Activated CD8-positive, alpha-beta memory T cell treated with anti-CD3 and anti-CD28 coated beads for 1 hour (primary cell): ENCODE measurements around the gene PPM1B.
"Not testable (repeated sequence)": the region's sequence is repeated elsewhere in the genome, so short reads cannot be mapped to it uniquely, and the experiment has no call there.

ENCODE experiments used
- DNase-seq, 2 donors: peaks; one replicate each; pipeline ENCODE4 v3.0.0-alpha.2; 2020; ENCODE audit warnings: low read depth in 1 of 2; ENCODE audit errors: extremely low read depth in 1 of 2

Gene PPM1B

DNA sequence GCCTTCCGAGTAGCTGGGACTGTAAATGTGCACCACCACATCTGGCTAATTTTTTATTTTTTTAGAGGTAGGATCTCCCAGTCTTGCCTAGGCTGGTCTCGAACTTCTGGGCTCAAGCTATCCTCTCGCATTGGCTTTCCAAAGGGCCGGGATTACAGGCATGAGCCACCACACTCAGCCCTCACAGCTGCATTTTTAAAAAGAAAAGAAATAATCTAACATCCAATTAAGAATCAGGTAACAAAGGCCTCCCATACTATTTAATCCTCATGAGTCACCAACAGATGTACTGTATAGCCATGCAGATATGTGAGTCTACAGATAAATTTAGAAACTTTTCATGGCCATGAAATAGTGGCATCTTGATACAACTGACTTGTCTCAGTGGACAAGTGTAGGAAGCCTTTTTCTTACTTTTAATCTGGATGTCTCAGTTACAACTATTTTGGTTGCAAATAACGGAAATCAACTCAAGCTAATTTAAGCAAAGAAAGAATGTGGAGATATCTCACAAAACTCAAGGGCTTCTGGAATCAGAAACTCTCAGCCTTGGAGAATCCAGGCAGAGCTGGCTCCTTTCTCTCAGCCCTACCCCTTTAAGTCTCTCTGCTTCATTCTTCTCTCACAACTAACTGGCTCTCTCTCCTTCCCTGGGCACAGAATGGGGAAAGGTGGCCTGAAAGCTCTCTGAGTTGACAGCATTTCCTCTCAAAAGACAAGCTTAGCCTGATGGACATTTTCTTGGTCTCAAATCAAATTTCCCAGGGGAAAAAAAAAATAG is 12.8 kb upstream of the PPM1B start:
- no peak for DNase-seq

DNA sequence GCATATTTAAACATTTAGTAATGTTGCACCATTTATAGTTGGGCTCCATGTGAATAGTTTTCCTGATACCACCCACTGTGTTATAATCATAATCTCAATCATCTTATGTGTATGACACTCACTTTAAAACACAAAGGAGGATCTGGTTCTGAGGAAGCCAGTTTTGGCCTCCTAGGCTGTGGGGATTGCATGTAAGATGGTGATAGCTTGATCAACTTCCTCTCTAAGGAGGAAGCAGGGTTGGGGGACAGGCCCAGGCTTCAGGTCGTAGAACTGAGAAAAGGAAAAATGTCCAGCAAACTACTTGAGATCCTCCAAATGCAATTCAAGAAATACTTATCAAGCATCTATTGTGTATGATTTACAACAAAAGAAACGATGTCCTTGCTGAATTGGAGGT is 4.9 kb upstream of the PPM1B start:
- no peak for DNase-seq

DNA sequence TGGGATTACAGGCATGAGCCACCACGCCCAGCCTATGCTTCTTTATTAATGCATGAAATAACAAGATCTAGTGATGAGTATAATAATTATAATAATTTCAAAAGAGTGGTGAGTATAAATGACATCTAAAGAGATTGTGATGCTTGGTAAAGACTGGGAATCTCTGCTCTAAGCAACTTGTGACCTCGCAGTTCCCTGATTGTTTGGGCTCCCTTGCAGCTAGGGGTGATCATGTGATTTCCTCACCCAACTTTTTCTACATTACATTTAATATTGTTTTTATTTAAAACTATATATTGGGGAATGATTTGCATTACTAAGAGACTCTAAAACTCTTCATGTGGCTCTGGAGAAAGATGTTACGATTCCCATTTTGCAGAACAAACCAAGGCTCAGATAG is 4.1 kb upstream of the PPM1B start:
- no peak for DNase-seq

DNA sequence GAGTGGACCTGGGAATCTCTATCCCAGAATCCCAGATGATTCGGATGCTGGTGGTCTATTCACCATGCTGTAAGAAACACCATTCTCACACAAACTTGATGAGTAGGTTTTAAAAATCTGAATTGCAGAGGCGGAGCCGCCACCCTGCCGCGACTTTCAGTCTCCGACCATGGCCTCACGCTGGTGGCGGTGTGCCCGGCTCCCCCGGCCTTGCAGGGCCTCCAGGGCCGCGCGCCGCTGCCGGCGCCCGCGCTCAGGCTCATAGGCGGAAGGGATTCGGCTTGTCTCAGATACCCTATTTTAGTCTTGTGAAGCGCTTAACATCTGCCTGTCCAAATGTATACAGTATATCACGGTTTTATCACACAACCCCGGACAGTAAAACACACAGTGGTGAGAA is 2.6 kb upstream of the PPM1B start:
- no peak for DNase-seq

DNA sequence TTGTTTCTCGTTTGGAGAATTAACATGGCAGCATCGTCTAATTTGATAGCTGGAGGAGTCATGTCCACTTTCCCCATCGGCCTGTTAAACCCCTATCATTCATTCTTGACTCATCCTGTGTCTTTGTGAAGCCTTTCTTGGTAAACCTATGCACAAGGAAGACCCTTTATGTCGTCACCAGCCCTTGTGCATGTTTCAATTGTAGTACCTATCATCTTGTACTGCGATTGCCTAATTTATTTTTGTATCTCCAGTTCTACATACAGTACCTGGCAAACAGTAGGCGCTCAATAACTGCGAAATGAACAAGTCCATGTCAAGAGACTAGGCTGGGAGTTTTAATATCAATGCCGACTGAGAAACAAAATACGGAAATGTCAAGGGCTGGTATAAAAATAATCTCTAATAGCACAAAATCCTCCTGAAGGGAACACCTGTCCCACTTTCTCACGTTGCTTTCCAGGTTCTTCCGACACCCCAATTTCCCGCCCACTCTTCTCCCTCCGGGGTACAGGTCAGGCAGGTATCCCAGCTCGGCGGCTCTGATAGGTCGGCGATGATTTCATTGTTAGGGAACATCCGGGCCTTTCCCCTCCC is 1.3 kb upstream of the PPM1B start:
- no peak for DNase-seq

DNA sequence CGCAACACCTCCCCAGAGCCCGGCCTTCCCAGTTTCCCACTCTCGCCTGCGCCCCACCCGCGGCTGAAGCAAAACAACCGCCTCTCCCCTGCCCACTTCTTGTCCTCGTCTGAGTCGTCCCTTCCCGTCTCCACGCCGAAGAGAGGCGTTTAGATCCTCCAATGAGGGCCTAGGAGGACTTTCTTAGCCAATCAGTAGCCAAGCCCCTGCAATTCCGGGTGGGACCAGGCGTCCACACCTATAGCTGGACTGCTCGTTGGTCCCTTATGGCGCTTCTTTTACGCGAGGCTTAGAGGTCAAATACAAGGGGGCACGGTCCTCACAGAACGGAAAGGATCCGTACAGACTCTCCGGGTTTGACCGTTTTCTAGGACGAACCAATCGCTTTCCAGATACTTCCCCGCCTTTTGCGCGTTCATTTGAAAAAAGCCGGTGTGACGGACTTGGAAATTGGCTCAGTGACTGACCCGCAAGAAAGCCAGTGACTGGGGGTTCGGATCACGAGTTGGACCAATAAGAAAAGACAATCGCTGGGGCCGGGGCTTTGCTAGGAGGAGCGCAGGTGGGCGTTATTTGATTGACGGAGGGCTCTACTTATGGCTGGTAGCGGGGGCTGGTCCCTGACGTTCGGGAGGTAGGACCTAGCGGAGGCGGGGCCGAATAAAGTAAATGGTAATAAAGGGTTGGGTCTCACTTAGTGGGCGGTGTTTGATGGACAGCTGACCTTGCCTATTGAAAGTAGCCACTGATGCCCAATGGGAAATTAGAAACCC is 581 bp upstream of the PPM1B start:
- DNase-seq, result peak; percentile 88 to 95

DNA sequence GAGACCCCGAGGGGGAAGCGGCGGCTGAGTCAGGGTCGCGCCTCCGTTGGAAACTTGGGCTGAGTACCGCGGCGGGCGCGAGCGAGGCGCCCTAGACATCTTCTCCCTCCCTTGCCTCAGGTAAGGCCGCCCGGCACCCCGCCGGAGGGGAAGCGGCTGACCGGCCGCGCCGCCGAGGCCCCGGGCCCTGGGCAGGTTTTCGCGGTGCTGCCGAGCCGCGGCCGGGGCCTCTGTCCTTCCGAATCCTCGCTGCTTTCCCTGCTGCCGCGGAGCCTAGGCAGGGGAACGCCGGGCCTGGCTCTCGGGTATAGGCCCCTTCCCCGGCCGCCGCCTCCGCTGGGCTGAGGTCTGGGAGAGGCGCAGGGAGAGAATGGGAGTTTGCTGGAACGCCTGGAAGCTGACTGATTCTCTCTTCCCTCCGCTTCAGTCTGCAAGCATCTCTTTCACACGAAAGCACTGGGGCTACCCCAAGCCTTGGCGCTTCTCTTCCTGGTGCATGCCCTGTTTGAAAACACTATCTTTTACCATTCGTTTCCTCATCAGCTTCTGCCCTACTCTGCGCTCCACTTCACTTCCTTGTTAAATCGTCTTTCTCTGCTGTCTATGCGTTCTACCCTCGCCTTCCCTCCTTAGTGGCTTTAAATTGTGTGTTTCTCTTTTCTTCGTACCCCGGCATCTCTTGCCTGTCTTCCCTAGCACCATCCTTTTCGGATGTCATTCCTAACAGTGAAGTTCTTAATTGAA is 652 bp downstream of the PPM1B start:
- DNase-seq, result peak in 1 of 2 donors; percentile 10

DNA sequence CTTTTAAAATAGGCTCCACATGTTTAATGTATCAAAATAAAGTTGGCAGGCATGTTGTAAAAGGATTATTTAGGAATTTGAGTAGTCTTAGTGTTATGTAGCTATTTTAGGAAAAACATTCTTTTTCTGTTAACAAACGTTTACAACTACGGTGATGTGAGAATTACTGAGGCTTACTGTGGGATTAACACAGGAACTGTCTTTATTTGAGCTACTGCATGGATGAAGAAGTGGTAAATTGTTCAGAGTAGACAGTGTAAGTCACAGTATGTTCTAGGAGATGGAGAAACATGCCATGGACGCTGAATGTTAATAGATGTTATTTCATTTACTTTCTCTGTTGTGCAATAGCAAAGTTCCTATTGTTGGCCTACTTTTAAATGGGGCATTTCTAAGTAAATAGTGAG is 1.6 kb downstream of the PPM1B start:
- no peak for DNase-seq

DNA sequence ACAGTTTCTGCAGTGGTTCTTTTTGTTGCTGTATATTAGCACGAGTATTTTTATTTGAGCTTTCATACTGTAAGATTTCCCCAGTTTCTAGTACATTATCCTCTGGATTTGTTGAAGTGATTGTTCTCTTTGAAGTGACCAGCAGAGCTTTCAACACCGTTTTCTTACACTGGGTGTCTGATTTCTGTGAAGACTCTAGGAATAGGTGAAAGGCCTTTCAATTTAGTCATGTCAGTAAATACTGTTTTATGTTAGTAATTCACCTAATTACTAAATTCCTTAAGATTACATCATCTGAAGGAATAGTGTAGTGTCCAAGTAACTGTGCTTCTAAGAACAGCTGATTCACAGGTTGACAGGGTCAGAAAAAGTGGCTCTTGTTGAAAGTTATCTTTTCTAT is 2.3 kb downstream of the PPM1B start:
- no peak for DNase-seq

DNA sequence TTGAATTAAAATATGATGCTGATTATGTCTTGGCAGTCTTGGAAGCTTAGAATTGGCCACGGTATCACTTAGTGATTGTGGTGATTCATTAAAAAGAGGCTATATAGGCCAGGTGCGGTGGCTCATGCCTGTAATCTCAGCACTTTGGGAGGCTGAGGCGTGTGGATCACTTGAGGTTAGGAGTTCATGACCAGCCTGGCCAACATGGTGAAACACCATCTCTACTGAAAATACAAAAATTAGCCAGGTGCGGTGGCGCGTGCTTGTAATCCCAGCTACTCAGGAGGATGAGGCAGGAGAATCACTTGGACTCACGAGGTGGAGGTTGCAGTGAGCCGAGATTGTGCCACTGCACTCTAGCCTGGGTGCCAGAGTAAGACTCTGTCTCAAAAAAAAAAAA is 2.8 kb downstream of the PPM1B start:
- not testable (repeated sequence) for DNase-seq

DNA sequence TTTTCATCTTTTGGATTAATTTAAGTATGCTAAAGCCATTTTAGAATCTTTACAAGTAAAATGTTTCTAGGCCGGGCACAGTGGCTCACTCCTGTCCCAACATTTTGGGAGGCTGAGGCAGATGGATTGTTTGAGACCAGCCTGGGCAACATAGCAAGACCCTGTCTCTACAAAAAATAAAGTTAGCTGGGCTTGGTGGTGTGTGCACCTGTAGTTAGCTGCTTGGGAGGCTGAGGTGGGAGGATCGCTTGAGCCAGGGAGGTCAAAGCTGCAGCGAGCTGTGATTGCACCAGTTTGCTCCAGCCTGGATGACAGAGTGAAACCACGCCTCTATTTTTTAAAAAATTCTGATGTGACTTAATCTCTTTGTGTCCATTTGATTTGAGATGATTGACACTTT is 3.9 kb downstream of the PPM1B start:
- no peak for DNase-seq

DNA sequence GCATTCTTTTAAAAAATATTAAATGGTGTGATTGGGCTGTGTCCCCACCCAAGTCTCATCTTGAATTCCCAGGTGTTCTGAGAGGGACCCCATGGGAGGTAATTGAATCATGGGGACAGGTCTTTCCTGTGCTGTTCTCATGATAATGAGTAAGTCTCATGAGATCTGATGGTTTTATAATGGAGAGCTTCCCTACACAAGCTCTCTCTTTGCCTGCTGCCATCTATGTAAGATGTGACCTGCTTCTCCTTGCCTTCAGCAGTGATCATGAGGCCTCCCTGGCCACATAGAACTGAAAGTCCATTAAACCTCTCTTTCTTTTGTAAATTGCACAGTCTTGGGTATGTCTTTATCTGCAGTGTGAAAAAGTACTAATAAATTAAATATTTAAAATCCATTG is 10.3 kb downstream of the PPM1B start:
- DNase-seq, result no peak

DNA sequence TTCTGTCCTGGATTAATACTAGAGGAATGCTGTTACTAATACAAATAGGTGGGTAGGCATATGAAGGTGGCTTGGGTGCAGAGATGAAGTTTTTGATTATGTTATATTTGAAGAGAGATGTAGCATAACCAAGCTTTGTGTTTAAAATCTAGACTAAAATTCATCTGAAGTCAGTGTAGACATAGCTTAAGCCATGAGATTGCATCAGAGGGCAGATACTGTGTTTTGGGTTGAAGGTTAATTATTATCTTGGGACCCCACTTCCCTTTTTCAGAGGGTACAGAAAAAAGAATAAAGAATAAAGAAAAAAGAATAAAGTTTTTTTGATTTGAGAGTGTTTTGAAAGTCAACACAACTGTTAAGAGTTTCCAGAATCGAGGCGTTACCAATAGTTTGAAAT is 13.0 kb downstream of the PPM1B start:
- DNase-seq, result no peak

DNA sequence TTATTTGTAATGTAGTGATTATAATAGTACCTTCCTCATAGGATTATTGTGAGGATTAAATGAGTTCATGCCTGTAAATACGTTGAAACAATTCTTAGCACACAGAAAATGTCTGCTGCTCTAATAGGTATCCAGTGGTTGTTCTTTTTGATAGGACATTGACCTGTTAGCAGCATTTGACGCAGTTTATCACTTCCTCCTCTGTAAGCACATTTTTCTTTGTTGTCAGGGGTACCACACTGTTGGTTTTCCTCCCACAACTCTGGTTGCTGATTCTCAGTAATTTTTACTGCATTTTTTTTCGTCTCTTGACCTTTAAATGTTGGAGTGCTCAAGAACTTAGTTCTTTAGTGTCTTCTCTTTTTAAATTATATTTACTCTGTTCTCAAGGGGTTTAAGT is 15.4 kb downstream of the PPM1B start:
- no peak for DNase-seq

DNA sequence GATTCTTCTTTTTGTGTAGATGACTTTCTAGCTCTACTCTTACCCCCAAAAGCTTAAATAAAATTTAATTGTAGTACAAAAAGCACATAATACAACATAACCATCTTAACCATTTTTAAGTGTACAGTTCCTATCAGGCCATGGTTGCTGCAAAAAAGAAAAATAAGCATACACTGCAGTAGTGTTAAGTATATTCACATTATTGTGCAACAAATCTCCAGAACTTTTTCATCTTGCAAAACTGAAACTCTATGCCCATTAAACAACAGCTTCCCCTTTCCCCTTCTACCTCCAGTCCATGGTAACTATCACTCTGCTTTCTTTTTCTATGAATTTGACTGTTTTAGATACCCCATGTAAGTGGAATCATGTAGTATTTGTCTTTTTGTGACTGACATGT is 18.1 kb downstream of the PPM1B start:
- DNase-seq, result no peak

DNA sequence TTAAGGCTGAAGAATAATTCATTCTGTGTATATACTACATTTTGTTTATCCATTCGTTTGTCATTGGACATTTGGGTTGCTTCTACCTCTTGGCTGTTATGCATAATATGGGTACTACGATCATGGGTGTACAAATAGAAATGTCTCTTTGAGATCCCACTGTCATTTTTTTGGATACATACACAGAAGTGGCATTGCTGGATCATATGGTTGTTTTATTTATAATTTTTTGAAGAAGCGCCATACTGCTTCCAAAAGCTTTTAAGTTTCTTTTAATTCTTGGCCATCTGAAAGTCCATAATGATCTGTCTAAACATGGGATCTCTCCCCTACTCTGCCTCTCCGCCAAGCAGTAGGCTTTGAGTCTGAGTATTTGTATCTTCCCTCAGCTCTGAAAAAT is 18.6 kb downstream of the PPM1B start:
- DNase-seq, result no peak

DNA sequence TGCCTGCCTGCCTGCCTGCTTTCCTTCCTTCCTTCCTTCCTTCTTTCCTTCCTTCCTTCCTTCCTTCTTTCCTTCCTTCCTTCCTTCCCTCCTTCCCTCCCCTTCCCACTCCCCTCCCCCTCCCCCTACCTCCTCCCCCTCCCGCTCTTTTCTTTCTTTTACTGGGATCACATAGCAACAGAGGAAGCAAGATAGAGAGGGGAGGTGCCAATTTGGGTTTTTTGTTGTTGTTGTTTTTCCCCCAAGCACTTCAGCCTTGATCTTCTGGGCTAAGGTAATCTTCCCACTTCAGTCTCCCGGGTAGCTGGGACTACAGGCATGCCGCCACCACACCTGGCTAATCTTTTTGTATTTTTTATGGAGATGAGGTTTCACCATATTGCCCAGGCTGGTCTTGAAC is 20.0 kb downstream of the PPM1B start:
- DNase-seq, result no peak

DNA sequence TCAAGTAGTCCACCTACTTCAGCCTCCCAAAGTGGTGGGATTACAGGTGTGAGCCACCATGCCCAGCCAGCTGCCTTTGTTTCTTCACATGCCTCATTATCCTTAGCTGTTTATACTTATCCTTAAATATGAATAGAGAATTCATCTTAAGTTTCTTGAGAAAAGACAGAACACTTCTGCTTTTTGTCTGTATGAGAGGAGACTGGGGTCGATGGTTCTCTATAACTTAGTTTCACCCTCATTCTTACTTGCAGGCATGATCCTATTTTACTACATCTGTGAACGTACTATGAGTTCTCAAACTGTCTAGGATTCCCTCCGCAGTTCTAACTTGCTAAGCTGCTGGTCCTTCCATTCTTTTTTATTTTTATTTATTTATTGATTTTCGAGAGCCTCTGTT is 20.4 kb downstream of the PPM1B start:
- no peak for DNase-seq

DNA sequence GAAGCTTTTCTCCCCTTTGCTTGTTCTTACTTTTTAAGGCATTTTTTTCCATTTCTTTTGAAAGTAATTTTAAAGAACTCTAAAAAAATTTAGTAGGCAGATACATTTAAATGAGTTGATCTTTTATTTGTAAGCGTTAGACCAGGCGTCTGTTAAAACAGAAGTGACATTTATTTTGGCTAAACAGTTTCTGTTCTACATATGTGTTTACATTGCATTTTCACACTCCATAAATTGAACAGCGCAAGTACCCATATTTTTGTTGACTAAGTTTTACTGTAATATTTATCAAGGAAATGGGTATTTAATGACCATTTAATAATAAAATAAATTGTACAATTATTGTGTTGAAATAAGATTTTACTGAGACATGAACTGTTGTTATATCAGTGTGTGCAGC is 21.9 kb downstream of the PPM1B start:
- DNase-seq, result no peak

DNA sequence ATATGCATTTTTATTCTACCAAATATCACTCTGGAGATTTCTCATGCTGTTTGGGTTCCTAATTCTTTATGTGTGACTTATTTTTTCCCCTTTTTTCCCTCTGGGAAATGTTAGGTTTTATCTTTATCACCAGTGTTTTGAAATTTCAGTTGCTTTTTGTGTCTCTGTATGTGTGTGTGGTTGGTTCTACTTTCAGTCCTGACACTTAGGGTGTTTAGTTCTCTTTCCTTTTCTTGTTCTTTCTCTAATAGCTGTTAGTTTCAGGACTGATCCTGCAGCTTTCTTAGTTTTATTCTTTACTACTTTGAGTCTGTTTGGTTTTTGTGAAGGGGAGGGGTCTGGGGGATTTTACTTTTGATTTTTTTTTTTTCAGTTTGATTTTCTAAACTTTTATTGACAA is 23.1 kb downstream of the PPM1B start:
- no peak for DNase-seq

DNA sequence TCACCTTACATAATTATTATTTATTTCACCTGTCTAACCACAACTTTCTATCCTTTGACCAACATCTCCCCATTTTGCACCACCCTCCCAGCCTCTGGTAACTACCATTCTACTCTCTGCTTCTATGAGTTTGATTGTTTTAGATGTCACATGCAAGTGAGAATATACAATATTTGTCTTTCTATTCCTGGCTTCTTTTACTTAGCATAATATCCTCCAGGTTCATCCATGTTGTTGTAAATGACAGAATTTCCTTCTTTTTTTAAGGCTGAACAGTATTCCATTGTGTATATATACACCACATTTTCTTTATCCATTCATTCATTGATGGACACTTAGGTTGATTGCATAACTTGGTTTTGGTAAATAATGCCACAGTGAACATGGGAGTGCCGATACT is 24.0 kb downstream of the PPM1B start:
- DNase-seq, result no peak
